DOHH2 (cell line): Measurements from ENCODE around the gene SLC35D1.

Source experiments
- H3F3A ChIP-seq: fragments of 200-600 bp; sonication (generic), shearing (Covaris generic); 2 replicates; pipeline ENCODE4 v1.6.0; 2016; ENCODE audit warnings: antibody characterized with exemption, mild to moderate bottlenecking; ENCODE audit not compliant: control insufficient read depth, insufficient read depth
- H3K27ac ChIP-seq: fragments of 200-600 bp; sonication (generic); 2 replicates; pipeline ENCODE4 v1.5.1; 2014; ENCODE audit warnings: low read depth, mild to moderate bottlenecking, low read length, moderate library complexity
- H3K27me3 ChIP-seq: fragments of 200-600 bp; sonication (generic); 2 replicates; pipeline ENCODE4 v1.6.1; 2014; ENCODE audit warnings: mild to moderate bottlenecking, low read length, mixed read lengths; ENCODE audit not compliant: control insufficient read depth
- H3K36me3 ChIP-seq: fragments of 200-600 bp; sonication (generic); 2 replicates; pipeline ENCODE4 v1.6.1; 2014; ENCODE audit warnings: mild to moderate bottlenecking, low read length, moderate library complexity, mixed read lengths; ENCODE audit not compliant: control insufficient read depth
- H3K4me1 ChIP-seq: fragments of 200-600 bp; sonication (generic); 2 replicates; pipeline ENCODE4 v1.6.1; 2014; ENCODE audit warnings: mild to moderate bottlenecking, low read length, mixed read lengths; ENCODE audit not compliant: control insufficient read depth
- H3K4me2 ChIP-seq: fragments of 200-600 bp; sonication (generic); 2 replicates; pipeline ENCODE4 v1.6.0; 2014; ENCODE audit warnings: mild to moderate bottlenecking, low read length, moderate library complexity
- H3K4me3 ChIP-seq: fragments of 200-600 bp; sonication (generic); 2 replicates; pipeline ENCODE4 v1.5.1; 2014; ENCODE audit warnings: mild to moderate bottlenecking, low read length, mixed read lengths
- H3K79me2 ChIP-seq: fragments of 200-600 bp; sonication (generic); 2 replicates; pipeline ENCODE4 v1.6.1; 2014; ENCODE audit warnings: mild to moderate bottlenecking, low read length, mixed read lengths; ENCODE audit not compliant: control insufficient read depth
- H3K9me2 ChIP-seq: fragments of 200-600 bp; sonication (generic); replicated peaks from 2 replicates; pipeline ENCODE4 v1.6.1; 2014; ENCODE audit warnings: mild to moderate bottlenecking, low read length, mixed read lengths; ENCODE audit not compliant: control insufficient read depth
- H3K9me3 ChIP-seq: fragments of 200-600 bp; sonication (generic); 2 replicates; pipeline ENCODE4 v1.6.1; 2014; ENCODE audit warnings: antibody characterized with exemption, low read length, mixed read lengths; ENCODE audit not compliant: control insufficient read depth, insufficient read depth
- H4K20me1 ChIP-seq: fragments of 200-600 bp; sonication (generic); 2 replicates; pipeline ENCODE4 v1.6.0; 2014; ENCODE audit warnings: low read depth, mild to moderate bottlenecking, antibody characterized with exemption, low read length, moderate library complexity; ENCODE audit not compliant: control insufficient read depth, insufficient read depth
- CTCF ChIP-seq: fragments of 200-600 bp; sonication (generic); IDR thresholded peaks from one replicate; pipeline ENCODE4 v1.5.1; 2014; ENCODE audit warnings: antibody characterized with exemption, mild to moderate bottlenecking, low read depth, low read length; ENCODE audit not compliant: poor library complexity, severe bottlenecking
- EZH2phosphoT487 ChIP-seq: fragments of 200-600 bp; sonication (generic); IDR thresholded peaks from 2 replicates; pipeline ENCODE4 v1.6.1; 2017; ENCODE audit warnings: borderline replicate concordance, mild to moderate bottlenecking, antibody characterized with exemption, low read length, moderate library complexity, mixed read lengths

The SLC35D1 gene

GRCh38 chr1:67085326-67085725 lies 31.4 kb upstream of the SLC35D1 start:
- TF ChIP-seq CTCF (no peak), EZH2phosphoT487 (no peak)
- no peak overlapping the region for H3K27ac ChIP-seq

GRCh38 chr1:67084765-67085318 lies 30.9 kb upstream of the SLC35D1 start:
- Histone ChIP-seq H3K27ac (no peak overlapping the region), H3K36me3 (no peaks in the 10 kb centered on the region), H3K9me2 (no peaks in the 10 kb centered on the region), H3K4me2 (no peak overlapping the region), H3K27me3 (no peaks in the 10 kb centered on the region), H3K79me2 (no peaks in the 10 kb centered on the region), H3K9me3 (no peaks in the 10 kb centered on the region; the same call in 1 of the 2 replicates), H3K4me3 (no peak overlapping the region), H3F3A (no peaks in the 10 kb centered on the region), H3K4me1 (no peaks in the 10 kb centered on the region), H4K20me1 (no peaks in the 10 kb centered on the region)
- TF ChIP-seq EZH2phosphoT487, result no peak
- TF ChIP-seq CTCF, result no peak

More at GRCh38 chr1:67085326-67085725, 31.4 kb upstream of the SLC35D1 start:
- no peaks in the 10 kb centered on the region for H4K20me1 ChIP-seq
- H3K79me2 ChIP-seq, result no peaks in the 10 kb centered on the region
- no peaks in the 10 kb centered on the region; the same call in 1 of the 2 replicates for H3K9me3 ChIP-seq
- H3K27me3 ChIP-seq, result no peaks in the 10 kb centered on the region
- H3K9me2 ChIP-seq, result no peaks in the 10 kb centered on the region
- no peaks in the 10 kb centered on the region for H3K4me1 ChIP-seq
- no peak overlapping the region for H3K4me3 ChIP-seq
- H3K4me2 ChIP-seq, result no peak overlapping the region
- no peaks in the 10 kb centered on the region for H3F3A ChIP-seq
- H3K36me3 ChIP-seq, result no peaks in the 10 kb centered on the region

- no peak overlapping the region for H3K4me2 ChIP-seq
- H3K9me2 ChIP-seq, result no peaks in the 10 kb centered on the region
- peaks cover 12% of the 10 kb centered on the region for H3K4me1 ChIP-seq
- no peak overlapping the region for H3K27ac ChIP-seq
- H3F3A ChIP-seq, result no peaks in the 10 kb centered on the region
- no peaks in the 10 kb centered on the region for H3K36me3 ChIP-seq
- H3K9me3 ChIP-seq, result no peaks in the 10 kb centered on the region; the same call in 1 of the 2 replicates
- TF ChIP-seq CTCF, result no peak
- TF ChIP-seq EZH2phosphoT487, result no peak
- no peak overlapping the region for H3K4me3 ChIP-seq
- no peaks in the 10 kb centered on the region for H4K20me1 ChIP-seq
- no peaks in the 10 kb centered on the region for H3K27me3 ChIP-seq
- no peaks in the 10 kb centered on the region for H3K79me2 ChIP-seq
Observed at GRCh38 chr1:67078291-67078690, 24.3 kb upstream of the SLC35D1 start.
